OCI-LY3 (cell line): Measurements from ENCODE around the gene GSTCD.

Experiments used
- EZH2phosphoT487 ChIP-seq: fragments of 200-600 bp; shearing (Covaris generic); IDR thresholded peaks from 2 replicates; pipeline ENCODE4 v1.6.1; 2018; ENCODE audit warnings: antibody characterized with exemption, mixed run types, low read depth
- TF ChIP-seq, protein P1 (sequence below): fragments of 200-600, 300-600 bp; sonication (generic); IDR thresholded peaks from 2 replicates; pipeline ENCODE4 v1.5.1; 2014; ENCODE audit warnings: antibody characterized with exemption, low read length, low read depth

DNA sequence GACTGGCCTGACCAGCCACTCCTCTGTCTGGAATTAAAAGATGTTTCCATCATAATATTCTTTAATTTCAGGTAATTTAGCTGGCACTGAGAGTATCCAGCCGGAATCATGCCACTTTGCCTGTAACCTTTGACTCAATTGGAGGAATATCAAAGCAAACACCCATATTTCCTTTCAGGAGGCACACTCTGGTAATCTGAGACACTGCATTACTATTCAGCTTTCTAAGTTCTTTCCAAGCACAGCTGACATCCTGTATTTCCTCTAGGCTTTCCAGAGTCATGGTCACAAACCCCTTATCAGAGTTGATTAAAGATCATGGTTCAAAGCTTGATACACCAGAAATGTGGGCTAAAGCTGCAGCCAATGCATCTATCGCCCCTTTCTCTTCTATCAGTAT lies 29.4 kb upstream of the GSTCD start:
- TF ChIP-seq, protein P1, sequence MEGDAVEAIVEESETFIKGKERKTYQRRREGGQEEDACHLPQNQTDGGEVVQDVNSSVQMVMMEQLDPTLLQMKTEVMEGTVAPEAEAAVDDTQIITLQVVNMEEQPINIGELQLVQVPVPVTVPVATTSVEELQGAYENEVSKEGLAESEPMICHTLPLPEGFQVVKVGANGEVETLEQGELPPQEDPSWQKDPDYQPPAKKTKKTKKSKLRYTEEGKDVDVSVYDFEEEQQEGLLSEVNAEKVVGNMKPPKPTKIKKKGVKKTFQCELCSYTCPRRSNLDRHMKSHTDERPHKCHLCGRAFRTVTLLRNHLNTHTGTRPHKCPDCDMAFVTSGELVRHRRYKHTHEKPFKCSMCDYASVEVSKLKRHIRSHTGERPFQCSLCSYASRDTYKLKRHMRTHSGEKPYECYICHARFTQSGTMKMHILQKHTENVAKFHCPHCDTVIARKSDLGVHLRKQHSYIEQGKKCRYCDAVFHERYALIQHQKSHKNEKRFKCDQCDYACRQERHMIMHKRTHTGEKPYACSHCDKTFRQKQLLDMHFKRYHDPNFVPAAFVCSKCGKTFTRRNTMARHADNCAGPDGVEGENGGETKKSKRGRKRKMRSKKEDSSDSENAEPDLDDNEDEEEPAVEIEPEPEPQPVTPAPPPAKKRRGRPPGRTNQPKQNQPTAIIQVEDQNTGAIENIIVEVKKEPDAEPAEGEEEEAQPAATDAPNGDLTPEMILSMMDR = no peak
- TF ChIP-seq EZH2phosphoT487 = no peak
